NCI-H446 (cell line): ENCODE results near the gene ADAT2.
"Not testable (repeated sequence)": the region's sequence is repeated elsewhere in the genome, so short reads cannot be mapped to it uniquely, and the experiment has no call there.

Experiments
- DNase-seq, 2 experiments: peaks; one replicate each; lab custom pipeline; 2025; lab: John Stamatoyannopoulos, UW

The ADAT2 gene

DNA sequence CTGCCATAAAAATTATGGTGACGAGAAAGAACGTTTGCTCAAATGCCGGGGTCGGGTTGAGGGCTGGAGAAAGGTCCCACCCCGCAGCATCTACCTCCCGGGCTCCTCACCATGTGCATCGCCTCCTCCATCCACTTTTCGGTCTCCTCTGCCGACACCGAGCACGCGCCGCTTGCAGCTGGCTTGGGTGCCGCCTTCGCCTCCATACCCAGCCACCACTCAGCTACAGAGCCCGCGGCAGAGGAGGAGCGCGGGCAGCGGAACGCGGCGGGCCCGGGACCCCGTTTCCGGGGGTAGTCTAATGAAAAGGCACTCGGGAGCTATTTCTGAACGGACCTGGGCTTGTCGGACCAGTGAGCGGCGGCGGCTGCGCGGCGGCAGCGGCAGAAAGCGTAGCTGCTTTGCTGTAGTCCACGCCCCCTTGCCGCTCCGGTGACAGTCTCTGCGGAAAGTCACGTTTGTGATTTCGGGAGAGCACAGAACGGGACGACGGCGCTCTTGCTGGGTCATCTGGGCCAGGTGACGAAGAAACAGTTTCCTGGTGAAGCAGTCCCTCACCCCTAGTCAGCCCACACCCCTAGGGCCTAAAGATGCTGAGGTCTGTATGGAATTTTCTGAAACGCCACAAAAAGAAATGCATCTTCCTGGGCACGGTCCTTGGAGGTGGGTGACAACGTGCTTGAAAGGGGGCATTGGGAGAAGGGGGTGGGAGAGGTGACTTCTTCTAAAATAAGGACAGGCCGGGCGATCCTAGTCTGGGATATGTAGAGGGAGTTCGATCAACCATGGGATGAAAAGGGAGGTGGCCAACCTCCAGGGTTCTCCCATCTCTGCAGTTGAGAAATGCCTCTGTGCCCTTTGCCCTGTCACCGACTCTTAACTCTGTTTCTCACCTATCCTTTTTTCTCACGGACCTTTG is at the start of gene ADAT2, which contains the start of gene PEX3:
ADAT2 (minus strand) TSS at position 243 of the 919 bp plus-strand sequence; CDS start at position 206, 37 bp downstream.
PEX3 (plus strand) TSS at position 353 of the 919 bp plus-strand sequence; CDS start at position 591, 238 bp downstream.
- DNase-seq, result peak; percentile 57 to 93

DNA sequence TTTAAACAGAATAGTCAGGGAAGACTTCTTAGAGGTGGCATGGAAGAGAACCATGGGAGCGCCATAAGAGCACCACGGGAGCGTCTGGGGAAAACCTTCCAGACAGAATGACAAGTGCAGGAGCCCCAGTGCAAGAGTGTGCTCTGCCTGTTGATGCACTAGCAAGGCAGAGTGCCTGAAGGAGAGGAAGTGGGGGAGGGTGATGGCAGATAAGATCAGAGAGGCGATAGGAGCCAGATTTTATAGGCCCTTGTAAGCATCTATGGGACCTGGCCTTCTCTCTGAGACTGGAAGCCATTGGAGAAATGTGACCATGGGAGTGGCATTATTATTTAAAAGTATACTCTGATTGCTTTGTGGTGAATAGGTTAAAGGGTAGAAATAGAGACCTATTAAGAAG is 47.9 kb upstream of the ADAT2 start:
- no peak for DNase-seq

DNA sequence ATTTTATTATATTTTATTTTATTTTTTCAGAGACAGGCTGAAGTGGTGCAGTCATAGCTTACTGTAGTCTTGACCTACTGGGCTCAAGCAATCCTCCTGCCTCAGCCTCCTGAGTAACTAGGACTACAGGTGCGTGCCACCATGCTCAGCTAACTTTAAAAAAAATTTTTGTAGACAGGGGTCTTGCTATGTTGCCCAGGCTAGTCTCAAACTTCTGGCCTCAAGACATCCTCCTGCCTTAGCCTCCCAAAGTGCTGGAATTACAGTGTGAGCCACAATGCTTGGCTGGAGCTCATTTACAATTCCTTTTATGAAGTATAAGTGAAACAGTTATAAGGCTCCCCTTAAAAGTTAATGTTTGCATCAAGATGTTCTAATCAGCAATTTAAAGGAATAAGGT is 46.5 kb upstream of the ADAT2 start:
- DNase-seq, result no peak

DNA sequence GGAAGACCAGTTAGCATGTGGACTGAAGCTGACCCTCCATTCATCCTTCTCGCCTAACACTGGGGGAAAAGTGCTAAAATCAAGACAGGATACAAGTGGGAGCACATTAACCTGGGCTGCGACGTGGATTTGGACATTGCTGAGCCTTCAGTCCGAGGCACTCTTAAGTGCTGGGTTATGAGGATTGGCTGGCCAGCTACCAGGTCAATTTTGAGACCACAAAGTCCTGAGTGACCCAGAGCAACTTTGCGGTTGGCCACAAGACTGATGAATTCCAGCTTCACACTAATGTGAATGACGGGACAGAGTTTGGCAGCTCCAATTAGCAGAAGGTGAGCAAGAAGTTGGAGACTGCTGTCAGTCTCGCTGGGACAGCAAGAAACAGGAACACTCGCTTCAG is 40.3 kb upstream of the ADAT2 start:
- DNase-seq, result no peak

DNA sequence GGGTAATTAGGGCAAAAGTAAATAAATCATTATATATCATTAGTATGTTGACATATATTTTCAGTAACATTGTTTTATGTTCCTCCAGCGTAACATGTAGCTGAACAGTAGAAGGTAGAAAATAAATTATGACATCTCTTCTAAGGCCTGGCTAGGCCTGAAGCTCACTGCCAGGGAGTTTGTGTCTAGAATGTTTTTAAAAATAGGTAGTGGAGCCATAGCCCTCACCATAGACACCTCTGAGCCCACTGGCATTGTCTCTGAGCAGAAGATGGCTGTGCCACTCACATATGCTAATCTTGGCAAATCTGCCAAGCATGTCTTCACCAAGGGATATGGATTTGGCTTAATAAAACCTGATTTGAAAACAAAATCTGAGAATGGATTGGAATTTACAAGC is 39.7 kb upstream of the ADAT2 start:
- no peak for DNase-seq

DNA sequence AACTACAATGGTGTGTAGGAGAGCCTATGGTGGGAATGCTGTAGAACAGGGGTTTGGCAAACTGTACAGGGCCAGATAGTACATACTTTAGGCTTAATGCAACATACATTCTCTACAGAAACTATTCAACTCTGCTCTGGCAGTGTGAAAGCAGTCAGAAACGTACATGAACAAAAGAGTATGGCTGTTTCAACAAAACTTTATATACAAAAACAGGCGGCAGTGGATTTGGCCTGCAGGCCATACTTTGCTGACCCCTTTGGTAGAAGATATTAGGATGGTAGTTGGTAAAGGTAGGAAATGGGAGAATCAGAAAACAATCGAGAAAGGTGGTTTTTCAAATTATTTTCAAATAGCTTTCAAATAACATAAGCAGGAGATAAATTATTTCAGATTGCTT is 36.3 kb upstream of the ADAT2 start:
- no peak for DNase-seq

DNA sequence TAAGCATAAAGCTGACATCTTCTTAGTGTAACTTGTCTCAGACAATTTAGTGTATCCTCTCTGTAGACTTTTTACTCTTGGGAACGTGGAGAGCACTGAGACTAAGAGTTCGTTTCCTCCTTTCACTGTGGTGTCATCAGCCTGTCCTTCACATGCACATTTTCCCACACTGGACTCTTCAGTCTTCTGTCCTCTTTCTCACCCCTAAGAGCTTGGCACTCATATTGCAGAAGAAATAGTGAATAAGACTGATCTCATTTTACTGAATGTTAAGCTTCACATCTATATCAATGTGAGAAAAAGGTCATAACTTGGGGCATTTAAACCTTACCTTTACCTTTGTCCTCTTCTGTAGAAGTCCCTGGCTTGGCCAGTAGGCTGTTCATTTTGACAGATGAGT is 35.5 kb upstream of the ADAT2 start:
- no peak for DNase-seq

DNA sequence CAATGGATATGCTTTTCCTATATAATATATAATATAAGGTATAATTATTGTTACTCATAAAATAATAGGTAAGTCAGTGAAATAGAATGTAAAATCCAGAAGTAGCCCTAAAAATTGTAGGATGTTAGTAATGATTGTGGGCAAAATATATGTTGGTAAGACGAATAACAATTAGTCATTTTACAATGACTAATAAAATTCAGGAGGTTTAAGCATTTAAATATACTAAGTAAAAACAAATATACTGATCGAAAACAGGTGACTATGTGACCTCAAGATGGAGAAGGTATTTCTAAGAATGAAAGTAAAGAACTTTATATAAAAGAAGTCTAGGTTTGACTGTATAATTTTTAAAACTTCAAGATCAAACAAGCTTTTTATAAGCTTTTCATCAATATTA is 32.1 kb upstream of the ADAT2 start:
- DNase-seq, result no peak

DNA sequence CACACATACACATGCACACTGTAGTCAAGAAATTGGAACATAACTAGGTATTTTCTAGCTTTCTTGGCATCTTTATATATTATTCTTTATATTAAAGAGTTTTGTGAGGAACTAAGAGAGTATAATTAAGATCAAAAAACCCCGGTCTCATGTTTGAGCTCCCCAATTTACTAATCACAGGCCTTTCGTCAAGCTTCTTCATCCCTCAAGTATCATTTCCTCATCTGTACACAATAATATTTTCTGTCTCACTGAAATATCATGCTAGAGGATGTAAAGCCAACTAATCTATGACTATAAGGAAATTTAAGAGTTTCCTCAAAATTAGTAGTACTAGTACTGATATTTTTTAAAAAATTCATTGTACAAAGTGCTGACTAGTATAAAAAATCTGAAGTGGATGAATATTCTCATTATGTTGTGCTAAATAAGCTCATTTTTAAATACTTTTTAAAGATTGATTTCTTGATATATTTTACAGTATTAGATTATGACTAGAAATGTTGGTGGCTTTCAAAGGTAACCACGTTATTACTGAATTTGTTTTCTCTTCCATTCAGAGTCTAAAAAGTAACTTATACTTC is 28.1 kb upstream of the ADAT2 start:
- DNase-seq, result no peak

DNA sequence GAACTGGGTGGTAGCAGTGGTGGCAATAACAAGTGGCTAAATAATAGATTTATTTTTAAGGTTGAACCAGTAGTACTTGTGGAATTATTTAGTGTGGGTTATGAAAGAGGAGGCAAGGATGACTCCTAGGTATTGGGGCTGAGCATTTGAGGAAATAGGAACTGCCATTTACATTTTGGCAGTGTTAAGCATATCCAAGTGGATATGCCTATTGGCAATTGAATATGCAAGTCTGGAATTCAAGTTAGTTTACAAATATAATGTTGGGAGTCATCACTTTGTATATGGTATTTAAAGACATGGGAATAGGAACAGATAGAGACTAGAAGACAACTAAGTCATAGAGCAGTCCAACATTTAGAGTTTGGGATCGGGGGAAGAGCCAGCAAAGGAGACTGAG is 26.1 kb upstream of the ADAT2 start:
- no peak for DNase-seq

DNA sequence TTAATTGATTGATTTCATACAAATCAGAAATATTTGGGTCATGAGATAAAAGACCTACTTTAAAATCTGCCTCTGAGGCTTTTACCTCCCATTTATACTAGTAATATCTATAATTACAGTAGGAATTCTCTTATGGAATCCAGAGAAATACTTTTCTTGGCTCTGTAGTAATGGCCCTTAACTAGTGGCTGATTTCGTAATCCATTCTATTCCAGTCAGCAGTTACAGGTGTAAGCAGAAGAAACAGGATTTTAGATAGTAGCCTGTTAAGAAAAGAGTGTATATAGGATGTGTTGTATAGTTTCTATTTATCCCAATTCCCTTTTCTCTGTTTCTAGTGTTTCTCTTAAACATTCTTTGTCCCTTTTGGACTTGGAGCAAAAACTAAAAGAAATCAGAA is 21.3 kb upstream of the ADAT2 start:
- no peak for DNase-seq

- not testable (repeated sequence) for DNase-seq
Measured at GRCh38 chr6:143468823-143469222, 18.3 kb upstream of the ADAT2 start.

- no peak for DNase-seq
Measured at GRCh38 chr6:143468026-143468425, 17.5 kb upstream of the ADAT2 start.

GRCh38 chr6:143465546-143465945 is 15.1 kb upstream of the ADAT2 start:
- no peak for DNase-seq

GRCh38 chr6:143457563-143458359 is 7.3 kb upstream of the ADAT2 start:
- no peak for DNase-seq

- DNase-seq, result no peak
Measured at GRCh38 chr6:143451531-143451930, 1.0 kb upstream of the ADAT2 start.

DNA sequence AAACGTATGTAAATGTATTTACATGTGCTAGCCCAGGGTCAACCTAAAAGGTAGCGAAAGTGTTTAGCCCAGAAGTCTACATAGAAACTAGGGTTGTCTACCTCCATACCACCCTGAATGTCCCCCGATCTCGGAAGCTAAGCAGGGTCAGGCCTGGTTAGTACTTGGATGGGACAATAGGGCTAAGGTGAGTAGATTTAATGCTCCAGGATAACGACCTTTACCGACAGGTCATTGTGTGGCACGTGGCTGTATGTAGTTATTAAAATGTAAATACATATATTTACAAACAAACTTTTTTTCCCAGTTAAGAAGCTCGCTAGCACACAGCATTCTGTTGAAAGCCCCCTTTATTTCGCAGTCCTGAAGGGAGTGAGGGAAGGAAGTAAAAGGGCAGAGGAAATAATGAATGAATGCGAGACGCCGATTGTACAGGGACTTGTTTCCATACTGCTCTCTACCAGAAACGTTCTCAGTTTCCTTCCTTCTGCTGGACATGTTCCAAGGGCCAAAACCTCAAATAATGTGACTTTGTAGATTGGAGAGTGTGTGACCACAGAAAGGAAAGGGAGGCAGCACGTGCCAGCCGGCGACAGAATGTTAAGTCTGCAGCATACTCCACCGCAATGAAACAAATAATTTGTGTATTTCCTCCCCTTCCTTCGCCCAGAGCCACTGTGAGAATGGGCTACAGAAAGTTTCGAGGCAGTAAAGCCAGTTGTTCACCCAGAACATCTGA is 612 bp downstream of the ADAT2 start:
- DNase-seq, result peak in 1 of 2 experiments; percentile 19

DNA sequence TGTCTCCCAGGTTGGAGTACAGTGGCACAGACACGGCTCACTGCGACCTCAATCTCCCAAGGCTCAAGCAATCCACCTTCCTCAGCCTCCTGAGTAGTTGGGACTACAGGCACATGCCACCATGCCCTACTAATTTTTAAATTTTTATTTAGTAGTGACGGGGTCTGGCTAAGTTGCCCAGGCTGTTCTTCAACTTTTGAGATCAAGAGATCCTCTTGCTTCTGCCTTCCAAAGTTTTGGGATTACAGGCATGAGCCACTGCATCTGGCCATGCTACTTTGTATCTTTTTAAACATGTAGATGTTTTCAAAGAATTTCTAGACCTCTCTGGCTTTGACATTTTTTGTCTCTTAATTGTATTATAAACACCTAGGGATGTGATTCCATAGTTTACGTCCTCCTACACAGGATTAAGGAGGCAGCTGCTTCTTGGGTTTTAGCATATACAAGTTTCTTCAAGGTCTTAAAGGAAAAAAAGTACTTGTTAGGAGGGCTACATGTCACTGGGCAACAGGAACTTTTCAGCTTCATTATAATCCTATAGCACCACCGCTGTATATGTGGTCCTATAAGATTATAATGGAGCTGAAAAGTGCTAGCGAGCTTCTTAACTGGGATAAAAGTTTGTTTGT is 1.3 kb downstream of the ADAT2 start:
- DNase-seq, result no peak

GRCh38 chr6:143447865-143448264 is 2.6 kb downstream of the ADAT2 start:
- not testable (repeated sequence) for DNase-seq

- no peak for DNase-seq
Measured at GRCh38 chr6:143443096-143443495, 7.4 kb downstream of the ADAT2 start.
